IMR-90 (cell line): ENCODE data around the gene ADH6. TPM values are rescaled to one million over a fixed set of nuclear protein-coding genes. Genes with fewer than 3 reads are reported as not detected.

Experiments used
- ATAC-seq: fragments of 200-7000 bp; cut with Tn5 transposase; 2 replicates; pipeline ENCODE4 v1.9.1; 2020; ENCODE audit warnings: low read depth, mild to moderate bottlenecking, moderate library complexity
- BruUV-seq: library from RNA; stranded (reverse); fragments of 400-500 nt; replicated peaks from 2 replicates; lab custom pipeline; 2021; lab: Mats Ljungman, UMichigan
- CTCF ChIA-PET: fragments of 300-600 bp; formaldehyde crosslinking; extraction: SDS; loops from one replicate; lab custom pipeline; 2021; ENCODE audit warnings: antibody characterized with exemption; lab: Yijun Ruan, JAX
- POLR2A ChIA-PET: fragments of 300-600 bp; sonication (Branson Sonifier 250); formaldehyde crosslinking; loops from one replicate; lab custom pipeline; 2022; ENCODE audit warnings: antibody characterized with exemption; ENCODE audit not compliant: unreplicated experiment; lab: Charles Lee
- DNase-seq: peaks from one replicate; pipeline ENCODE4 v3.0.0; 2013
- H2AFZ ChIP-seq: replicated peaks from 2 replicates; pipeline ENCODE3; 2013; ENCODE audit warnings: low read length, mild to moderate bottlenecking; ENCODE audit not compliant: poor library complexity
- H2AK5ac ChIP-seq: 2 replicates; pipeline ENCODE4 v1.6.1; 2013; ENCODE audit warnings: low read depth, low read length, inconsistent platforms
- H2AK9ac ChIP-seq: replicated peaks from 2 replicates; pipeline ENCODE3; 2013; ENCODE audit warnings: mild to moderate bottlenecking, low read depth, low read length, moderate library complexity; ENCODE audit not compliant: poor library complexity
- H2BK120ac ChIP-seq: 2 replicates; pipeline ENCODE4 v1.6.1; 2013; ENCODE audit warnings: low read depth, low read length, inconsistent platforms
- H2BK15ac ChIP-seq: 3 replicates; pipeline ENCODE4 v1.6.1; 2013; ENCODE audit warnings: low read depth, low read length, inconsistent platforms
- H2BK20ac ChIP-seq: 2 replicates; pipeline ENCODE4 v1.6.1; 2013; ENCODE audit warnings: low read depth, mild to moderate bottlenecking, inconsistent platforms, low read length, moderate library complexity
- H2BK5ac ChIP-seq: 2 replicates; pipeline ENCODE4 v1.6.1; 2013; ENCODE audit warnings: mild to moderate bottlenecking, low read depth, low read length, inconsistent platforms; ENCODE audit not compliant: poor library complexity, severe bottlenecking
- H3K14ac ChIP-seq: replicated peaks from 2 replicates; pipeline ENCODE4 v1.6.1; 2013; ENCODE audit warnings: low read depth, low read length, inconsistent platforms
- H3K18ac ChIP-seq: 2 replicates; pipeline ENCODE4 v1.6.1; 2013; ENCODE audit warnings: low read depth, low read length, control low read depth
- H3K23ac ChIP-seq: 2 replicates; pipeline ENCODE4 v1.6.1; 2013; ENCODE audit warnings: low read depth, low read length, inconsistent platforms
- H3K27ac ChIP-seq: 2 replicates; pipeline ENCODE4 v1.5.1; 2013; ENCODE audit warnings: mild to moderate bottlenecking, control low read depth, low read length; ENCODE audit not compliant: insufficient read depth
- H3K27me3 ChIP-seq: 2 replicates; pipeline ENCODE4 v1.6.1; 2013; ENCODE audit warnings: low read length; ENCODE audit not compliant: control insufficient read depth, insufficient read depth
- H3K36me3 ChIP-seq: 2 replicates; pipeline ENCODE4 v1.6.1; 2013; ENCODE audit warnings: low read length, mixed read lengths; ENCODE audit not compliant: control insufficient read depth, insufficient read depth
- H3K4ac ChIP-seq: 2 replicates; pipeline ENCODE4 v1.6.1; 2013; ENCODE audit warnings: low read depth, low read length, inconsistent platforms
- H3K4me1 ChIP-seq: 2 replicates; pipeline ENCODE4 v1.6.1; 2013; ENCODE audit warnings: low read length, mixed read lengths; ENCODE audit not compliant: control insufficient read depth, insufficient read depth
- H3K4me2 ChIP-seq: 2 replicates; pipeline ENCODE4 v1.6.1; 2013; ENCODE audit warnings: low read depth, mild to moderate bottlenecking, control low read depth, low read length, moderate library complexity
- H3K4me3 ChIP-seq: 2 replicates; pipeline ENCODE4 v1.5.1; 2013; ENCODE audit warnings: low read depth, mild to moderate bottlenecking, control low read depth, low read length, moderate library complexity; ENCODE audit not compliant: insufficient read depth
- H3K56ac ChIP-seq: 2 replicates; pipeline ENCODE4 v1.6.1; 2013; ENCODE audit warnings: low read length, inconsistent platforms; ENCODE audit not compliant: insufficient read depth; ENCODE audit errors: extremely low read depth
- H3K79me1 ChIP-seq, 2 experiments: 2 replicates each; pipeline ENCODE4 v1.6.1; 2013; ENCODE audit warnings: low read length in 2 of 2, inconsistent platforms in 1 of 2, low read depth in 1 of 2
- H3K9ac ChIP-seq: 2 replicates; pipeline ENCODE4 v1.6.1; 2013; ENCODE audit warnings: low read depth, low read length, control low read depth
- H3K9me1 ChIP-seq: 2 replicates; pipeline ENCODE4 v1.6.1; 2013; ENCODE audit warnings: low read length, inconsistent platforms; ENCODE audit not compliant: insufficient read depth
- H3K9me3 ChIP-seq: 2 replicates; pipeline ENCODE4 v1.6.1; 2013; ENCODE audit warnings: low read length; ENCODE audit not compliant: control insufficient read depth, insufficient read depth
- H4K20me1 ChIP-seq: 2 replicates; pipeline ENCODE4 v1.6.1; 2013; ENCODE audit warnings: low read length, inconsistent platforms; ENCODE audit not compliant: insufficient read depth
- H4K5ac ChIP-seq: 2 replicates; pipeline ENCODE4 v1.6.1; 2013; ENCODE audit warnings: mild to moderate bottlenecking, low read depth, low read length, control low read depth
- H4K8ac ChIP-seq, 2 experiments: 2 replicates each; pipeline ENCODE4 v1.6.1; 2013; ENCODE audit warnings: low read depth in 2 of 2, low read length in 2 of 2, control low read depth in 1 of 2, inconsistent platforms in 1 of 2
- H4K91ac ChIP-seq: 2 replicates; pipeline ENCODE4 v1.6.1; 2013; ENCODE audit warnings: low read depth, low read length, inconsistent platforms; ENCODE audit not compliant: insufficient read depth
- BHLHE40 ChIP-seq: fragments of 150-350 bp; IDR thresholded peaks from 2 replicates; pipeline ENCODE4 v1.6.1; 2016; ENCODE audit warnings: mild to moderate bottlenecking, low read depth, low read length
- CEBPB ChIP-seq: IDR thresholded peaks from 2 replicates; pipeline ENCODE4 v1.6.1; 2012; ENCODE audit warnings: low read depth, low read length, improper control_type of control experiment
- CHD1 ChIP-seq: IDR thresholded peaks from 2 replicates; pipeline ENCODE4 v1.6.1; 2012; ENCODE audit warnings: low read depth, low read length, improper control_type of control experiment
- CTCF ChIP-seq: conservative IDR thresholded peaks from 2 replicates; pipeline ENCODE4 v1.5.1; 2012; ENCODE audit warnings: mild to moderate bottlenecking, low read depth, low read length, improper control_type of control experiment
- ELK1 ChIP-seq: fragments of 150-350 bp; IDR thresholded peaks from 2 replicates; pipeline ENCODE4 v1.6.1; 2016; ENCODE audit warnings: low read depth, mild to moderate bottlenecking, low read length, moderate library complexity, borderline replicate concordance
- FOS ChIP-seq: fragments of 150-350 bp; IDR thresholded peaks from 2 replicates; pipeline ENCODE4 v1.6.1; 2016; ENCODE audit warnings: low read depth, low read length
- MAFK ChIP-seq: IDR thresholded peaks from 2 replicates; pipeline ENCODE4 v1.6.1; 2012; ENCODE audit warnings: low read depth, low read length, improper control_type of control experiment
- MXI1 ChIP-seq: IDR thresholded peaks from 2 replicates; pipeline ENCODE4 v1.6.1; 2012; ENCODE audit warnings: low read depth, mild to moderate bottlenecking, low read length, moderate library complexity, borderline replicate concordance
- NFE2L2 ChIP-seq: fragments of 150-350 bp; IDR thresholded peaks from 2 replicates; pipeline ENCODE4 v1.6.1; 2016; ENCODE audit warnings: low read depth, mild to moderate bottlenecking, low read length
- POLR2A ChIP-seq: IDR thresholded peaks from 2 replicates; pipeline ENCODE4 v1.6.1; 2012; ENCODE audit warnings: mild to moderate bottlenecking, low read depth, low read length
- RAD21 ChIP-seq: IDR thresholded peaks from 2 replicates; pipeline ENCODE4 v1.6.1; 2012; ENCODE audit warnings: low read length, improper control_type of control experiment
- RFX5 ChIP-seq: IDR thresholded peaks from 2 replicates; pipeline ENCODE4 v1.8.0; 2012; ENCODE audit warnings: low read depth, mild to moderate bottlenecking, low read length, moderate library complexity
- USF2 ChIP-seq: fragments of 150-350 bp; IDR thresholded peaks from 2 replicates; pipeline ENCODE4 v1.6.1; 2017; ENCODE audit warnings: mild to moderate bottlenecking, antibody characterized with exemption, low read length, low read depth
- WGBS, 2 experiments: methylation state at CpG; one replicate each; pipeline versions ENCODE4 v1.1.5 to v1.1.7; 2013; ENCODE audit warnings: missing lambda C conversion rate in 2 of 2; ENCODE audit not compliant: insufficient read length in 1 of 2; ENCODE audit errors: extremely low coverage in 2 of 2; 5-methylcytosine and 5-hydroxymethylcytosine counted together
- dilution Hi-C: fragments of 300-500 bp; cut with HindIII; formaldehyde crosslinking; loops from one replicate; pipeline ENCODE4 v1.14.3; 2018; ENCODE audit warnings: low sequenced_read_pairs; ENCODE audit not compliant: unreplicated experiment
- in situ Hi-C: fragments of 300-500 bp; cut with MboI; formaldehyde crosslinking; loops from 3 replicates; pipeline ENCODE4 v1.14.3; 2019; ENCODE audit warnings: low sequenced_read_pairs, inconsistent platforms, mixed read lengths
- intact Hi-C: fragments of 100-400 bp; cut with micrococcal nuclease; formaldehyde crosslinking; loops from 2 replicates; pipeline ENCODE4 v1.10.0; 2022
- polyA plus RNA-seq, 3 experiments: library from polyadenylated mRNA; depleted of rRNA; stranded (reverse); fragments of >200 nt; gene quantifications; 2 replicates each; pipeline ENCODE4 v1.2.3, GENCODE V29; 2012; ENCODE audit warnings: low replicate concordance in 1 of 3
- total RNA-seq: library from RNA; depleted of rRNA; stranded (reverse); fragments of >200 nt; gene quantifications from 2 replicates; pipeline ENCODE4 v1.2.3, GENCODE V29; 2012

ADH6 gene
- total and polyA plus RNA-seq, 2 of the 4 experiments (the other 2 are of a cell fraction): not detected

- H3K9ac ChIP-seq: peak overlapping the region; percentile 42; the same call in 1 of the 2 replicates
- H4K8ac ChIP-seq: peak overlapping the region; percentile 25 to 66; a peak in 3 of 4 replicates
- ChIA-PET POLR2A (no interaction called here), CTCF (interaction anchor here (0.8 to 2.5 kb wide), 9 partner anchors 8 to 261 kb away, joined by 3 to 21 read pairs (median 3); no protein-coding TSS in a partner anchor)
- ATAC-seq: peak; percentile 22
- peak overlapping the region; percentile 17; the same call in 1 of the 2 replicates for H2AK5ac ChIP-seq
- no peaks in the 10 kb centered on the region for H3K27me3 ChIP-seq
- TF ChIP-seq MAFK (no peak), NFE2L2 (no peak), RFX5 (no peak), ELK1 (no peak), USF2 (no peak), RAD21 (no peak), MXI1 (no peak), BHLHE40 (no peak), CEBPB (no peak), POLR2A (no peak), FOS (no peak), CHD1 (no peak), CTCF (no peak)
- WGBS, 2 experiments: no CpG with 5 or more reads among the region's 5 CpGs
- peak overlapping the region; percentile 75 for H2BK20ac ChIP-seq
- intact Hi-C loops (loop anchor here (2.0 to 5.0 kb wide), 2 partner anchors 85 to 98 kb away; no protein-coding TSS in a partner anchor), dilution Hi-C loops (no loop called here), in situ Hi-C loops (loop anchor here (5.0 kb wide), 1 partner anchor 200 kb away; no protein-coding TSS in a partner anchor)
- no peak overlapping the region for H3K4me3 ChIP-seq
- H2AK9ac ChIP-seq: no peak overlapping the region
- no peaks in the 10 kb centered on the region for H3K9me3 ChIP-seq
- H3K27ac ChIP-seq: peak overlapping the region; percentile 96; the same call in 1 of the 2 replicates
- peak overlapping the region; percentile 74 for H2BK5ac ChIP-seq
- no peak overlapping the region for H3K4me2 ChIP-seq
- no TSS peak for BruUV-seq
- H4K91ac ChIP-seq: peak overlapping the region; percentile 26
- no peaks in the 10 kb centered on the region for H4K20me1 ChIP-seq
- H3K18ac ChIP-seq: peak overlapping the region; percentile 81
- peak overlapping the region; percentile 25 for H2AFZ ChIP-seq
- H2BK15ac ChIP-seq: peak overlapping the region; percentile 71; the same call in 2 of the 3 replicates
- H3K23ac ChIP-seq: peak overlapping the region; percentile 3; the same call in 1 of the 2 replicates
- no peaks in the 10 kb centered on the region for H3K36me3 ChIP-seq
- H3K14ac ChIP-seq: peak overlapping the region; percentile 73
- peak; percentile 58 for DNase-seq
- H3K56ac ChIP-seq: 0 out of 2 replicates have a peak overlapping the region, but pooled peaks have one; percentile 14
- no peaks in the 10 kb centered on the region for H3K79me1 ChIP-seq
- peak overlapping the region; percentile 79 for H4K5ac ChIP-seq
- peaks cover 12% of the 10 kb centered on the region for H3K4me1 ChIP-seq
- peak overlapping the region; percentile 78 for H3K4ac ChIP-seq
- H2BK120ac ChIP-seq: peak overlapping the region; percentile 83
- no peaks in the 10 kb centered on the region for H3K9me1 ChIP-seq
These were observed 16.5 kb downstream of the ADH6 start for GRCh38 chr4:99202536-99202935.
